K562 (cell line): ENCODE measurements around the gene CAGE1. TPM values are rescaled to one million over a fixed set of nuclear protein-coding genes. Genes with fewer than 3 reads are reported as not detected.
A peak's percentile ranks its signal among the peaks of the same experiment; 100 is the strongest.

Experiments used
- E2F1 ChIP-seq: sonication (generic); formaldehyde crosslinking; IDR thresholded peaks from 2 replicates; pipeline ENCODE4 v1.8.1; 2023; ENCODE audit warnings: mild to moderate bottlenecking, missing genetic modification reagents, moderate library complexity
- HDAC2 ChIP-seq: fragments of 450-650 bp; IDR thresholded peaks from 2 replicates; pipeline ENCODE4 v1.6.1; 2016; ENCODE audit warnings: mild to moderate bottlenecking
- NEUROD1 ChIP-seq: fragments of 150-350 bp; IDR thresholded peaks from 2 replicates; pipeline ENCODE4 v1.6.1; 2014; ENCODE audit warnings: borderline replicate concordance, low read length, low read depth; ENCODE audit not compliant: partially characterized antibody
- RBM17 ChIP-seq: fragments of 200-400 bp; formaldehyde crosslinking; IDR thresholded peaks from 2 replicates; pipeline ENCODE4 v1.6.1; 2017; ENCODE audit warnings: low read depth, mild to moderate bottlenecking, low read length, borderline replicate concordance
- ZNF143 ChIP-seq: sonication (generic); formaldehyde crosslinking; IDR thresholded peaks from 2 replicates; pipeline ENCODE4 v1.9.0; 2022; ENCODE audit warnings: mild to moderate bottlenecking, missing genetic modification reagents
- ZNF785 ChIP-seq: fragments of 250-450 bp; sonication (Bioruptor Pico); IDR thresholded peaks from 2 replicates; pipeline ENCODE4 v1.4.0; 2020; ENCODE audit warnings: mild to moderate bottlenecking
- polyA plus RNA-seq, 8 experiments: library from polyadenylated mRNA; depleted of rRNA in 4 of 8; stranded (reverse) in 5 of 8; unstranded in 3 of 8; fragments of >200 nt; fragmentation: Nextera tagmentation in 2 of 8; fragmentation: Illumina TruSeq in 1 of 8; extraction: Ambion mirVana in 2 of 8; extraction: Trizol in 1 of 8; gene quantifications; 2 replicates each; pipeline versions ENCODE4 v1.2.1 to v1.2.3, GENCODE V29; 2011 to 2014; ENCODE audit warnings: inconsistent platforms in 1 of 8, missing spikeins in 1 of 8
- total RNA-seq, 7 experiments: library from RNA; depleted of rRNA in 6 of 7; stranded (reverse); fragments of >200 nt in 6 of 7; fragmentation: Illumina TruSeq in 2 of 7; extraction: Trizol in 2 of 7; gene quantifications; 2 replicates each; pipeline versions ENCODE4 v1.2.1 to v1.2.3, GENCODE V29; 2011 to 2021; ENCODE audit warnings: low replicate concordance in 1 of 7
- TF ChIP-seq, protein P1 (sequence below): fragments of 250-450 bp; sonication (Bioruptor Pico); IDR thresholded peaks from 2 replicates; pipeline ENCODE4 v1.8.0; 2022; ENCODE audit warnings: moderate library complexity, mild to moderate bottlenecking, inconsistent platforms
- TF ChIP-seq, protein P2 (sequence below): sonication (generic); formaldehyde crosslinking; IDR thresholded peaks from 2 replicates; pipeline ENCODE4 v1.8.0; 2022; ENCODE audit warnings: mild to moderate bottlenecking, missing genetic modification reagents

The CAGE1 gene
- total and polyA plus RNA-seq, 9 of the 15 experiments (the other 6 are each of a cell fraction or from before 2014, with no cell fraction given) = 0.13 to 0.33 (median 0.18) TPM; not detected in 4

- no peak for TF ChIP-seq E2F1 (CRISPR knock-in tag)
- peak; percentile 42 for TF ChIP-seq NEUROD1
- TF ChIP-seq, protein P1, sequence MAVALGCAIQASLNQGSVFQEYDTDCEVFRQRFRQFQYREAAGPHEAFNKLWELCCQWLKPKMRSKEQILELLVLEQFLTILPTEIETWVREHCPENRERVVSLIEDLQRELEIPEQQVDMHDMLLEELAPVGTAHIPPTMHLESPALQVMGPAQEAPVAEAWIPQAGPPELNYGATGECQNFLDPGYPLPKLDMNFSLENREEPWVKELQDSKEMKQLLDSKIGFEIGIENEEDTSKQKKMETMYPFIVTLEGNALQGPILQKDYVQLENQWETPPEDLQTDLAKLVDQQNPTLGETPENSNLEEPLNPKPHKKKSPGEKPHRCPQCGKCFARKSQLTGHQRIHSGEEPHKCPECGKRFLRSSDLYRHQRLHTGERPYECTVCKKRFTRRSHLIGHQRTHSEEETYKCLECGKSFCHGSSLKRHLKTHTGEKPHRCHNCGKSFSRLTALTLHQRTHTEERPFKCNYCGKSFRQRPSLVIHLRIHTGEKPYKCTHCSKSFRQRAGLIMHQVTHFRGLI (CRISPR knock-in tag) = no peak
- peak; percentile 42; the same call in 1 of the 2 replicates for TF ChIP-seq ZNF143 (CRISPR knock-in tag)
- TF ChIP-seq, protein P2, sequence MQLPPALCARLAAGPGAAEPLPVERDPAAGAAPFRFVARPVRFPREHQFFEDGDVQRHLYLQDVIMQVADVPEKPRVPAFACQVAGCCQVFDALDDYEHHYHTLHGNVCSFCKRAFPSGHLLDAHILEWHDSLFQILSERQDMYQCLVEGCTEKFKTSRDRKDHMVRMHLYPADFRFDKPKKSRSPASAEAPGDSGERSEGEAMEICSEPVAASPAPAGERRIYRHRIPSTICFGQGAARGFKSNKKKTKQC (CRISPR knock-in tag) = peak; percentile 95; the same call in 1 of the 2 replicates
- TF ChIP-seq RBM17 = no peak
- peak; percentile 30; the same call in 1 of the 2 replicates for TF ChIP-seq HDAC2
- no peak for TF ChIP-seq ZNF785 (CRISPR knock-in tag)
- TF ChIP-seq, all 486 proteins: peak for 153
Observed at GRCh38 chr6:7312616-7313504, 76.7 kb downstream of the CAGE1 start, which contains the start of gene SSR1 (continued).
